GM12874 (cell line): ENCODE measurements around the gene ZNF618.

Source experiments
- CTCF ChIP-seq: IDR thresholded peaks from 2 replicates; pipeline ENCODE4 v1.5.1; 2011; ENCODE audit warnings: low read depth, mild to moderate bottlenecking, control low read depth, low read length, moderate library complexity; ENCODE audit not compliant: insufficient read depth

Gene ZNF618

GRCh38 chr9:113979343-113980127, 103.4 kb downstream of the ZNF618 start:
- TF ChIP-seq CTCF: no peak

GRCh38 chr9:113984639-113985380, 108.7 kb downstream of the ZNF618 start:
- no peak for TF ChIP-seq CTCF

GRCh38 chr9:113985968-113986585, 110.0 kb downstream of the ZNF618 start:
- TF ChIP-seq CTCF: no peak

GRCh38 chr9:113986931-113987330, 110.8 kb downstream of the ZNF618 start:
- TF ChIP-seq CTCF: no peak

GRCh38 chr9:113987526-113987925, 111.4 kb downstream of the ZNF618 start:
- no peak for TF ChIP-seq CTCF

- TF ChIP-seq CTCF: no peak
These were observed 112.4 kb downstream of the ZNF618 start for GRCh38 chr9:113988385-113989016.

- TF ChIP-seq CTCF: no peak
These were observed 113.1 kb downstream of the ZNF618 start for GRCh38 chr9:113989017-113989713.
